ENCODE data around the gene CDK11B.

- TF ChIP-seq CTCF (optimal IDR thresholded peaks at IDR 0.05 in 1 of 3, IDR thresholded peaks at IDR 0.05 in 1 of 3, conservative IDR thresholded peaks at IDR 0.05 in 1 of 3; ENCODE audit: extremely low read depth in 1 of 3, insufficient read depth in 2 of 3, low read length in 3 of 3), result peak; percentile 35 to 52 (median 44)
- TF ChIP-seq EZH2 (IDR thresholded peaks at IDR 0.05; ENCODE audit: low read length), result no peak
These were observed 61.4 kb downstream of the CDK11B start for GRCh38 chr1:1597275-1597930.
